Right atrium auricular region (tissue), 2 donors: Measurements from ENCODE around the gene PLCL2. TPM values are rescaled to one million over a fixed set of nuclear protein-coding genes. Genes with fewer than 3 reads are reported as not detected.
"Not testable (repeated sequence)": the region's sequence is repeated elsewhere in the genome, so short reads cannot be mapped to it uniquely, and the experiment has no call there.

Experiments used
- DNase-seq: peaks from one replicate; pipeline ENCODE4 v3.0.0-alpha.2; 2019; ENCODE audit warnings: low spot score
- H3K27ac ChIP-seq, 2 donors: fragments of 200-600 bp; sonication (generic); 1 replicate in 1 of 2; 2 replicates in 1 of 2; pipeline ENCODE4 v1.5.1; 2016 to 2019
- H3K27me3 ChIP-seq, 2 donors: fragments of 200-600 bp; sonication (generic); one replicate each; pipeline versions ENCODE4 v1.5.1 to v1.6.0; 2017 to 2019
- H3K36me3 ChIP-seq: fragments of 200-600 bp; sonication (generic); one replicate; pipeline ENCODE4 v1.5.1; 2016
- H3K4me1 ChIP-seq, 2 donors: fragments of 200-600 bp; sonication (generic); one replicate each; pipeline versions ENCODE4 v1.5.1 to v1.6.0; 2017 to 2019
- H3K4me3 ChIP-seq, 2 donors: fragments of 200-600 bp; sonication (generic); 1 replicate in 1 of 2; 2 replicates in 1 of 2; pipeline ENCODE4 v1.5.1; 2017 to 2019; ENCODE audit warnings: mild to moderate bottlenecking in 1 of 2, moderate library complexity in 1 of 2
- H3K9me3 ChIP-seq, 2 donors: fragments of 200-600 bp; sonication (generic); one replicate each; pipeline ENCODE4 v1.5.1; 2019
- total RNA-seq, 2 donors: library from RNA; depleted of rRNA; stranded (reverse); fragments of >200 nt; gene quantifications; one replicate each; pipeline ENCODE4 v1.1.0, GENCODE V29; 2016
- TF ChIP-seq, protein P1 (sequence below), 2 donors: fragments of 200-600 bp; sonication (generic); IDR thresholded peaks; one replicate each; pipeline ENCODE4 v1.5.1; 2019; ENCODE audit warnings: antibody characterized with exemption in 2 of 2

PLCL2 gene
- total RNA-seq, 2 donors from 2014 or later = 32.4 to 35.2 TPM

DNA sequence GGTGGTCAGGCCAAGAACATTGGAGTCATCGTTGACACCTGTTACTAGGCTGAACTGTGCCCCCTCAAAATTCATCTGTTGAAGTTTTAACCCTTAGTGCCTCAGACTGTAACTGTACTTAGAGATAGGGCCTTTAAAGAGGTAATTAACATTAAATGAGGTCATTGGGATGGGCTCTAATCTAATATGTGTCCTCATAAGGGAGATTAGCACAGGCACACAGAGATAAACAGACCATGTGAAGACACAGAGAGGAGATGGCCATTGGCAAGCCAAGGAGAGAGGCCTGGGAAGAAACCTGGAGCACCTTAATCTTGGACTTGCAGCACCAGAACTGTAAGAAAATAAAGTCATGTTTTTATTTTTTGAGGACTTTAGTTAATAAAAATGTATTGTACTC lies 59.6 kb downstream of the PLCL2 start:
- Histone ChIP-seq H3K9me3 (no peaks in the 10 kb centered on the region), H3K27ac (no peak overlapping the region), H3K4me1 (peaks cover 0 to 51% of the 10 kb centered on the region in 2 donors), H3K36me3 (no peaks in the 10 kb centered on the region), H3K4me3 (no peak overlapping the region), H3K27me3 (no peaks in the 10 kb centered on the region)
- no peak for DNase-seq
- TF ChIP-seq, protein P1, sequence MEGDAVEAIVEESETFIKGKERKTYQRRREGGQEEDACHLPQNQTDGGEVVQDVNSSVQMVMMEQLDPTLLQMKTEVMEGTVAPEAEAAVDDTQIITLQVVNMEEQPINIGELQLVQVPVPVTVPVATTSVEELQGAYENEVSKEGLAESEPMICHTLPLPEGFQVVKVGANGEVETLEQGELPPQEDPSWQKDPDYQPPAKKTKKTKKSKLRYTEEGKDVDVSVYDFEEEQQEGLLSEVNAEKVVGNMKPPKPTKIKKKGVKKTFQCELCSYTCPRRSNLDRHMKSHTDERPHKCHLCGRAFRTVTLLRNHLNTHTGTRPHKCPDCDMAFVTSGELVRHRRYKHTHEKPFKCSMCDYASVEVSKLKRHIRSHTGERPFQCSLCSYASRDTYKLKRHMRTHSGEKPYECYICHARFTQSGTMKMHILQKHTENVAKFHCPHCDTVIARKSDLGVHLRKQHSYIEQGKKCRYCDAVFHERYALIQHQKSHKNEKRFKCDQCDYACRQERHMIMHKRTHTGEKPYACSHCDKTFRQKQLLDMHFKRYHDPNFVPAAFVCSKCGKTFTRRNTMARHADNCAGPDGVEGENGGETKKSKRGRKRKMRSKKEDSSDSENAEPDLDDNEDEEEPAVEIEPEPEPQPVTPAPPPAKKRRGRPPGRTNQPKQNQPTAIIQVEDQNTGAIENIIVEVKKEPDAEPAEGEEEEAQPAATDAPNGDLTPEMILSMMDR (IDR thresholded peaks at IDR 0.05) = no peak

- Histone ChIP-seq H3K36me3 (no peaks in the 10 kb centered on the region), H3K9me3 (no peaks in the 10 kb centered on the region), H3K4me1 (peaks cover 0 to 42% of the 10 kb centered on the region in 2 donors), H3K27ac (no peak overlapping the region), H3K27me3 (no peaks in the 10 kb centered on the region), H3K4me3 (no peak overlapping the region)
- no peak for DNase-seq
- TF ChIP-seq, protein P1 (IDR thresholded peaks at IDR 0.05) = no peak
These were observed 60.6 kb downstream of the PLCL2 start for GRCh38 chr3:16945330-16945729.

- TF ChIP-seq, protein P1 (IDR thresholded peaks at IDR 0.05) = no peak
- Histone ChIP-seq H3K27ac (no peak overlapping the region), H3K9me3 (no peaks in the 10 kb centered on the region), H3K27me3 (no peaks in the 10 kb centered on the region), H3K4me3 (no peak overlapping the region), H3K36me3 (no peaks in the 10 kb centered on the region), H3K4me1 (peaks cover 2 to 4% of the 10 kb centered on the region in 2 donors)
- no peak for DNase-seq
These were observed 65.5 kb downstream of the PLCL2 start for GRCh38 chr3:16950282-16950681.

GRCh38 chr3:16950845-16951244 lies 66.1 kb downstream of the PLCL2 start:
- TF ChIP-seq, protein P1 (IDR thresholded peaks at IDR 0.05) = no peak
- no peak overlapping the region for H3K27ac ChIP-seq
- H3K27me3 ChIP-seq = no peaks in the 10 kb centered on the region
- H3K9me3 ChIP-seq = no peaks in the 10 kb centered on the region
- no peak for DNase-seq
- H3K4me1 ChIP-seq = peaks cover 0 to 2% of the 10 kb centered on the region in 2 donors
- no peak overlapping the region for H3K4me3 ChIP-seq
- no peaks in the 10 kb centered on the region for H3K36me3 ChIP-seq

GRCh38 chr3:16957852-16958251 lies 73.1 kb downstream of the PLCL2 start:
- not testable (repeated sequence) for H3K27me3 ChIP-seq, H3K4me1 ChIP-seq, H3K36me3 ChIP-seq, DNase-seq, H3K27ac ChIP-seq, H3K4me3 ChIP-seq, H3K9me3 ChIP-seq

DNA sequence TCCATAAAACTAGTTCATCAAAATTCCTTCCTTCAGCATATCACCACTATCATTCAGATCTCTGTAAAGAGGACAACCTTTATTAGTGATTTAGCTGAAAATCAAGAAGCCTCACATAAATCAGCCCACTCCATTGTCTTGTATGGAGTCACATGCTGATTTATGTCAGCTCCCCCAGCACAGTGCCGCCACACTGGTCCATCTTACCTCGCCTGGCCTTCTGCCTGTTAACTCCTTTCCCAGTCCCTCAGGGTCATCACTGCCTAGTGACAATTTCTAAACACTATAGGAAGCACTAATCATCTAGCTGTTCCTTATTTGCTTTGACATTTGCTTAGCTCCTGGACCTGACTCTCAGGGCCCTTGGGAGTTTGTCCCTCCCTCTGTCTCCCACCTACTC lies 75.4 kb downstream of the PLCL2 start:
- H3K4me3 ChIP-seq = no peak overlapping the region
- no peak for DNase-seq
- H3K27ac ChIP-seq = no peak overlapping the region
- TF ChIP-seq, protein P1 (IDR thresholded peaks at IDR 0.05) = no peak
- H3K36me3 ChIP-seq = no peaks in the 10 kb centered on the region
- no peaks in the 10 kb centered on the region for H3K4me1 ChIP-seq
- H3K9me3 ChIP-seq = no peaks in the 10 kb centered on the region
- no peaks in the 10 kb centered on the region for H3K27me3 ChIP-seq
